Sigmoid colon (tissue), 7 donors: Measurements from ENCODE around the gene TRPT1. TPM values are rescaled to one million over a fixed set of nuclear protein-coding genes. Genes with fewer than 3 reads are reported as not detected.

ENCODE experiments used
- DNase-seq: peaks from one replicate; pipeline ENCODE4 v3.0.0-alpha.2; 2019
- H3K27ac ChIP-seq, 4 donors: fragments of 200-600 bp; sonication (generic); one replicate each; pipeline ENCODE4 v1.5.1; 2016 to 2019; ENCODE audit warnings: mild to moderate bottlenecking in 1 of 4
- H3K27me3 ChIP-seq, 3 donors: fragments of 200-600 bp; sonication (generic); one replicate each; pipeline ENCODE4 v1.5.1; 2019; ENCODE audit warnings: mild to moderate bottlenecking in 1 of 3
- H3K36me3 ChIP-seq, 4 donors: fragments of 200-600 bp; sonication (generic); one replicate each; pipeline ENCODE4 v1.5.1; 2016 to 2019
- H3K4me1 ChIP-seq, 4 donors: fragments of 200-600 bp; sonication (generic); one replicate each; pipeline ENCODE4 v1.5.1; 2017 to 2019
- H3K4me3 ChIP-seq, 4 donors: fragments of 200-600 bp; sonication (generic); one replicate each; pipeline ENCODE4 v1.5.1; 2017 to 2019; ENCODE audit warnings: mild to moderate bottlenecking in 2 of 4, moderate library complexity in 1 of 4
- H3K9me3 ChIP-seq, 4 donors: fragments of 200-600 bp in 3 of 4; sonication (generic) in 3 of 4; one replicate each; pipeline versions ENCODE4 v1.5.1 to v1.6.1; 2013 to 2019
- EP300 ChIP-seq, 4 donors: sonication (generic); formaldehyde crosslinking; IDR thresholded peaks; one replicate each; pipeline ENCODE4 v1.6.1; 2017; ENCODE audit warnings: antibody characterized with exemption in 4 of 4
- POLR2A ChIP-seq, 2 donors: fragments of 450-650 bp; IDR thresholded peaks; one replicate each; pipeline ENCODE4 v1.6.1; 2016; ENCODE audit warnings: antibody characterized with exemption in 2 of 2, mild to moderate bottlenecking in 2 of 2, moderate library complexity in 2 of 2
- POLR2AphosphoS5 ChIP-seq, 4 donors: sonication (generic); formaldehyde crosslinking; IDR thresholded peaks; one replicate each; pipeline ENCODE4 v1.6.1; 2017; ENCODE audit warnings: antibody characterized with exemption in 4 of 4
- WGBS, 2 donors: extraction: QIAGEN DNeasy Blood & Tissue Kit; methylation state at CpG; one replicate each; pipeline ENCODE4 v1.1.7; 2013; 5-methylcytosine and 5-hydroxymethylcytosine counted together
- intact Hi-C: fragments of 100-400 bp; cut with DNase I; formaldehyde crosslinking; loops from one replicate; pipeline ENCODE4 v1.15.1; 2023
- polyA plus RNA-seq, 3 donors: library from polyadenylated mRNA; stranded (reverse); fragments of 200-250 nt; gene quantifications; one replicate each; pipeline ENCODE4 v1.2.3, GENCODE V29; 2013
- total RNA-seq, 4 donors: library from RNA; depleted of rRNA; stranded (reverse); fragments of >200 nt; gene quantifications; one replicate each; pipeline ENCODE4 v1.1.0, GENCODE V29; 2016
- TF ChIP-seq, protein P1 (sequence below), 4 experiments: fragments of 450-650 bp in 3 of 4; fragments of 200-600 bp in 1 of 4; IDR thresholded peaks; one replicate each; pipeline ENCODE4 v1.5.1; 2016 to 2019; ENCODE audit warnings: antibody characterized with exemption in 4 of 4, mild to moderate bottlenecking in 3 of 4, moderate library complexity in 2 of 4
- donor health status: healthy with polysubstance abuse.
- donor health status: Bipolar disorder and iron deficiency.
- donor health status: healthy.

Gene TRPT1
- total and polyA plus RNA-seq, 7 donors = 45.7 to 82.8 (median 79.2) TPM

DNA sequence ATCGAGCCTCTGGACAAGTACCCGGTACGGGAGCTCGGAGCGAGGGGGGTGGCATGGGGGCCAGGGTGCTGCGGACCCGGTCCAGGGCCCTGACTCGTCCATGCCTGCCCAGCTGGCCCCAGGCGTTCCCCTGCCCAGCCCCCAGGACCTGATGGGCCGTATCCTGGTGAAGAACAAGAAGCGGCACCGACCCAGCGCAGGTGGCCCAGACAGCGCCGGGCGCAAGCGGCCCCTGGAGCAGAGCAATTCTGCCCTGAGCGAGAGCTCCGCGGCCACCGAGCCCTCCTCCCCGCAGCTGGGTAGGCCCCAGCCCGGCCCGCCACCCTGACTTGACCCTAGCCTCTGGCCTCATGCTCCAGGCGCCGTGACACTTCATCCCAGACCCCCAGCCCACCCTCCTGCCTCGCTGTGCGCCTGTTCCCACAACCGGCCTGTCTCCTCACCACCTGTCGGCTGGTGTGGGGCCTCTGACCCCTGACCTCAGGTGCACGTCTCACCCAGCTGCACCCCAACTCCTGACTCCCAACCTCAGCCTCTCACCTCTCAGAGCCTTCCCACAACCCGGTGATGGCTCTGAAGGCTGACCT, 33.1 kb upstream of the TRPT1 start:
- TF ChIP-seq POLR2AphosphoS5 (IDR thresholded peaks at IDR 0.05) (no peak), POLR2A (IDR thresholded peaks at IDR 0.05) (no peak), EP300 (IDR thresholded peaks at IDR 0.05) (no peak)
- TF ChIP-seq, protein P1, sequence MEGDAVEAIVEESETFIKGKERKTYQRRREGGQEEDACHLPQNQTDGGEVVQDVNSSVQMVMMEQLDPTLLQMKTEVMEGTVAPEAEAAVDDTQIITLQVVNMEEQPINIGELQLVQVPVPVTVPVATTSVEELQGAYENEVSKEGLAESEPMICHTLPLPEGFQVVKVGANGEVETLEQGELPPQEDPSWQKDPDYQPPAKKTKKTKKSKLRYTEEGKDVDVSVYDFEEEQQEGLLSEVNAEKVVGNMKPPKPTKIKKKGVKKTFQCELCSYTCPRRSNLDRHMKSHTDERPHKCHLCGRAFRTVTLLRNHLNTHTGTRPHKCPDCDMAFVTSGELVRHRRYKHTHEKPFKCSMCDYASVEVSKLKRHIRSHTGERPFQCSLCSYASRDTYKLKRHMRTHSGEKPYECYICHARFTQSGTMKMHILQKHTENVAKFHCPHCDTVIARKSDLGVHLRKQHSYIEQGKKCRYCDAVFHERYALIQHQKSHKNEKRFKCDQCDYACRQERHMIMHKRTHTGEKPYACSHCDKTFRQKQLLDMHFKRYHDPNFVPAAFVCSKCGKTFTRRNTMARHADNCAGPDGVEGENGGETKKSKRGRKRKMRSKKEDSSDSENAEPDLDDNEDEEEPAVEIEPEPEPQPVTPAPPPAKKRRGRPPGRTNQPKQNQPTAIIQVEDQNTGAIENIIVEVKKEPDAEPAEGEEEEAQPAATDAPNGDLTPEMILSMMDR (IDR thresholded peaks at IDR 0.05) = no peak
- H3K36me3 ChIP-seq = peaks cover 7 to 79% (median 51%) of the 10 kb centered on the region in 4 donors
- intact Hi-C loops = no loop called here
- H3K4me1 ChIP-seq = no peaks in the 10 kb centered on the region
- H3K27ac ChIP-seq = no peak overlapping the region
- WGBS, 2 donors = 92 to 94% methylated on average over 32 of the region's 32 CpGs
- DNase-seq = no peak
- no peak overlapping the region for H3K4me3 ChIP-seq
- no peaks in the 10 kb centered on the region for H3K27me3 ChIP-seq
- no peaks in the 10 kb centered on the region for H3K9me3 ChIP-seq

DNA sequence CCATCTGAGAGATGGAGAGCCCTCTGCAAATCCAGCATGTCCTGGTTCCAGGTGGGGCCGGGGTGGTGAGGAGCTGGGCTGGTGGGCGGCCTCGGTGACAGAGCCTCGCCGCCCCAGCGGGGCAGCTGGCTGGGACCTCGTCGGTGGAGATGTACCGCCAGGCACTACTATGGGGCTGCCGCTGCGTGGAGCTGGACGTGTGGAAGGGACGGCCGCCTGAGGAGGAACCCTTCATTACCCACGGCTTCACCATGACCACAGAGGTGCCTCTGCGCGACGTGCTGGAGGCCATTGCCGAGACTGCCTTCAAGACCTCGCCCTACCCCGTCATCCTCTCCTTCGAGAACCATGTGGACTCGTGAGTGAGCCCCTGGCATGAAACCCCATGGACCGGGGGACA, 32.4 kb upstream of the TRPT1 start:
- no peaks in the 10 kb centered on the region for H3K9me3 ChIP-seq
- no peak for DNase-seq
- no peak overlapping the region for H3K4me3 ChIP-seq
- intact Hi-C loops = no loop called here
- H3K36me3 ChIP-seq = peaks cover 7 to 72% (median 51%) of the 10 kb centered on the region in 4 donors
- TF ChIP-seq POLR2A (IDR thresholded peaks at IDR 0.05) (no peak), EP300 (IDR thresholded peaks at IDR 0.05) (no peak), POLR2AphosphoS5 (IDR thresholded peaks at IDR 0.05) (no peak)
- TF ChIP-seq, protein P1 (IDR thresholded peaks at IDR 0.05) = no peak
- H3K27ac ChIP-seq = no peak overlapping the region
- H3K4me1 ChIP-seq = peaks cover 0 to 5% (median 1%) of the 10 kb centered on the region in 4 donors
- no peaks in the 10 kb centered on the region for H3K27me3 ChIP-seq
- 91 to 94% methylated on average over 24 of the region's 24 CpGs for WGBS, 2 donors

DNA sequence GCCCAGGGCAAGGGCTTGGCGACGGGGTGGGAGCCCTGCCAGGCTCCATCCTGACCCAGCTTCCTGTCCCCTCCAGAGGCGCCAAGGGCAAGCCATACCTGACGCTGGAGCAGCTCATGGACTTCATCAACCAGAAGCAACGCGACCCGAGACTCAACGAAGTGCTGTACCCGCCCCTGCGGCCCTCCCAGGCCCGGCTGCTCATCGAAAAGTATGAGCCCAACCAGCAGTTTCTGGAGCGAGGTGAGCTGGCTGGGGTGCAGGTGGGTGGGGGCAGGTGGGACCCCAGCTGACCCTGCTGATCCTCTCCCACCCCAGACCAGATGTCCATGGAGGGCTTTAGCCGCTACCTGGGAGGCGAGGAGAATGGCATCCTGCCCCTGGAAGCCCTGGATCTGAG, 30.3 kb upstream of the TRPT1 start:
- intact Hi-C loops = no loop called here
- Histone ChIP-seq H3K36me3 (peaks cover 7 to 52% (median 38%) of the 10 kb centered on the region in 4 donors), H3K4me3 (no peak overlapping the region), H3K27me3 (no peaks in the 10 kb centered on the region), H3K4me1 (peaks cover 0 to 23% (median 18%) of the 10 kb centered on the region in 4 donors), H3K27ac (no peak overlapping the region), H3K9me3 (no peaks in the 10 kb centered on the region)
- DNase-seq = no peak
- TF ChIP-seq, protein P1 (IDR thresholded peaks at IDR 0.05) = no peak
- TF ChIP-seq POLR2AphosphoS5 (IDR thresholded peaks at IDR 0.05) (no peak), EP300 (IDR thresholded peaks at IDR 0.05) (no peak), POLR2A (IDR thresholded peaks at IDR 0.05) (no peak)
- 92 to 93% methylated on average over 15 of the region's 15 CpGs for WGBS, 2 donors

DNA sequence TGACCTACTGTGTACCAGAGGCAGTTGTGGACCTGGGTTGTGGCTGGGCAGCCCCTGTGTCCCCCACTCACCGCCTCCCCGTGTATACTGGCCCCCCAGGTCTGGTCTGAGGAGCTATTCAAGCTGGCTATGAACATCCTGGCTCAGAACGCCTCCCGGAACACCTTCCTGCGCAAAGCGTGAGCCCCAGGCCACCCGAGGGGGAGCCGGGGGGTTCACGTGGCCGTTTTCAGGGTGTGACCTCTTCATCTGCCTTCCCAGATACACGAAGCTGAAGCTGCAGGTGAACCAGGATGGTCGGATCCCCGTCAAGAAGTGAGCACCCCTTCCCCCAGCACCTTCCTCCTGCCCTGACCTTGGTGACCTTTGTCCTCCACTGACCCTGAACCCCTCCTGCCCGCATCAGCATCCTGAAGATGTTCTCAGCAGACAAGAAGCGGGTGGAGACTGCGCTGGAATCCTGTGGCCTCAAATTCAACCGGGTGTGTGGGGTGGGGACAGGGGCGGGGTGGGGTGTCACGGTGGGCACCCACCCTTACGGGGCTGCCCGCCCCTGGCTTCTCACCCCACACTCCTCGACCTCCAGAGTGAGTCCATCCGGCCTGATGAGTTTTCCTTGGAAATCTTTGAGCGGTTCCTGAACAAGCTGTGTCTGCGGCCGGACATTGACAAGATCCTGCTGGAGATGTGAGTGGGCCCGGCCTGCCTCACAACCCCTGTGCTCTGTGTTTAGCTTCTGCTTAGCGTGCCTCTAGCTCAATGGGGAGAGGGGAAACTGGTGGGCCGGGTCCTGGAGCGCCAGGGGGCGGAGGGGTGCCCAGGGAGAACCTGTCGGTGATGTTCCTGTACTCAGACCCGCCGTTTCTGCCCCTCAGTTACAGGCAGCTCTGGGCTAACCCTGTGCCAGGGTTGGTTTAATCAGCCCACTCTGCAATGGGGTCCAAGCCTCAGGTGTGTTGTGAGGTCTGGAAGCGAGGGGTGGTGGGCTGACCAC, 29.4 kb upstream of the TRPT1 start:
- Histone ChIP-seq H3K4me3 (no peak overlapping the region), H3K9me3 (no peaks in the 10 kb centered on the region), H3K4me1 (peaks cover 0 to 31% (median 24%) of the 10 kb centered on the region in 4 donors), H3K36me3 (peaks cover 7 to 49% (median 38%) of the 10 kb centered on the region in 4 donors), H3K27me3 (no peaks in the 10 kb centered on the region), H3K27ac (no peak overlapping the region)
- intact Hi-C loops = no loop called here
- no peak for DNase-seq
- no peak for TF ChIP-seq EP300 (IDR thresholded peaks at IDR 0.05)
- WGBS, 2 donors = 87 to 91% methylated on average over 35 of the region's 35 CpGs

DNA sequence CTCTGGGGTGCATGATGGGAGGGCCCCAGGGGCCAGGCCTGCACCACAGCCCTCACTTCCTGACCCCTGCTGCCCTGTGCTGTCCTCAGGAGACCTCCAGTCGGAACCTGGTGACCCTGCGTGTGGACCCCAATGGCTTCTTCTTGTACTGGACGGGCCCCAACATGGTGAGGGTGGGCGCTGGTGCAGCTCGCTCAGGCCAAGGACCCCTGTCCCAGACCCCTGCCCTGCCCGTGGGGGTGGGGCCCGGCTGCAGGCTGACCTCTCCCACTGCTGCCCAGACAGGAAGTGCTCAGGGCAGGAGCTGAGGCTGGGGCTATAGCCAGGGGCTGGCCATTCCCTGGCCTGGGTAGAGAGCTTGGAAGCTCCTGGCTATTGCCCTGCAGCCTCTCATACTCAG, 28.3 kb upstream of the TRPT1 start:
- peaks cover 7 to 43% (median 30%) of the 10 kb centered on the region in 4 donors for H3K36me3 ChIP-seq
- H3K4me1 ChIP-seq = peaks cover 0 to 34% (median 25%) of the 10 kb centered on the region in 4 donors
- H3K4me3 ChIP-seq = no peak overlapping the region
- H3K9me3 ChIP-seq = no peaks in the 10 kb centered on the region
- TF ChIP-seq EP300 (IDR thresholded peaks at IDR 0.05) = no peak
- no peak for TF ChIP-seq POLR2A (IDR thresholded peaks at IDR 0.05)
- TF ChIP-seq, protein P1 (IDR thresholded peaks at IDR 0.05) = no peak
- no peak for TF ChIP-seq POLR2AphosphoS5 (IDR thresholded peaks at IDR 0.05)
- no peak for DNase-seq
- no peaks in the 10 kb centered on the region for H3K27me3 ChIP-seq
- WGBS, 2 donors = 91 to 94% methylated on average over 7 of the region's 7 CpGs
- H3K27ac ChIP-seq = no peak overlapping the region
- intact Hi-C loops = no loop called here
